ENCODE measurements around the gene SP3. TPM values are rescaled to one million over a fixed set of nuclear protein-coding genes. Genes with fewer than 3 reads are reported as not detected.

SP3 gene
- total RNA-seq, 1 donor: 115 TPM

DNA sequence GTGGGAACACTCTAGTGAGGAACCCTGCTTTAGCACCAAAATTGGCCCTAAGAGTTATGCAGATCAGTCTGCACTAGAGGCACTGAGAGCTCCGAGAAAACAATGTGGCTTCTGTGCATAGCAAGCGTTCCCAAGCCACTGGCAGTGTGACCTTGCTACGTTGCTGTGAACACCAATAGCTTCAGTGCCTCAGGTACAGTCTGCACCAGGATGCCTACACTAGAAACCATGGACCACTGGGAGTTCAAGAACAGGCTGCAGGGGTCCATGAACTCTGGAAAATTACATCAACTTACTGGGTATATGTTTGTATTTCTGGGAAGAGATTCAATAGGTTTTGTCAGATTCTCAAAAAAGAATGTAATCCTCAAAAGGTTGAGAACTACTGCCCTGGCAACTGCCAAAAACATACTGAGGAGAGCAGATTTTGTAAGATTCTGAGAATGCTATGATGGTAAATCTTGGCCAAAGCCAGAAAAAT lies 18.3 kb upstream of the SP3 start:
- DNase-seq (ENCODE audit: low read depth): peak; percentile 81
- TF ChIP-seq, protein P1, sequence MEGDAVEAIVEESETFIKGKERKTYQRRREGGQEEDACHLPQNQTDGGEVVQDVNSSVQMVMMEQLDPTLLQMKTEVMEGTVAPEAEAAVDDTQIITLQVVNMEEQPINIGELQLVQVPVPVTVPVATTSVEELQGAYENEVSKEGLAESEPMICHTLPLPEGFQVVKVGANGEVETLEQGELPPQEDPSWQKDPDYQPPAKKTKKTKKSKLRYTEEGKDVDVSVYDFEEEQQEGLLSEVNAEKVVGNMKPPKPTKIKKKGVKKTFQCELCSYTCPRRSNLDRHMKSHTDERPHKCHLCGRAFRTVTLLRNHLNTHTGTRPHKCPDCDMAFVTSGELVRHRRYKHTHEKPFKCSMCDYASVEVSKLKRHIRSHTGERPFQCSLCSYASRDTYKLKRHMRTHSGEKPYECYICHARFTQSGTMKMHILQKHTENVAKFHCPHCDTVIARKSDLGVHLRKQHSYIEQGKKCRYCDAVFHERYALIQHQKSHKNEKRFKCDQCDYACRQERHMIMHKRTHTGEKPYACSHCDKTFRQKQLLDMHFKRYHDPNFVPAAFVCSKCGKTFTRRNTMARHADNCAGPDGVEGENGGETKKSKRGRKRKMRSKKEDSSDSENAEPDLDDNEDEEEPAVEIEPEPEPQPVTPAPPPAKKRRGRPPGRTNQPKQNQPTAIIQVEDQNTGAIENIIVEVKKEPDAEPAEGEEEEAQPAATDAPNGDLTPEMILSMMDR (IDR thresholded peaks at IDR 0.05; ENCODE audit: insufficient read depth, low read length): no peak
- no peak overlapping the region for H3K4me3 ChIP-seq (ENCODE audit: low read depth, low read length)

DNA sequence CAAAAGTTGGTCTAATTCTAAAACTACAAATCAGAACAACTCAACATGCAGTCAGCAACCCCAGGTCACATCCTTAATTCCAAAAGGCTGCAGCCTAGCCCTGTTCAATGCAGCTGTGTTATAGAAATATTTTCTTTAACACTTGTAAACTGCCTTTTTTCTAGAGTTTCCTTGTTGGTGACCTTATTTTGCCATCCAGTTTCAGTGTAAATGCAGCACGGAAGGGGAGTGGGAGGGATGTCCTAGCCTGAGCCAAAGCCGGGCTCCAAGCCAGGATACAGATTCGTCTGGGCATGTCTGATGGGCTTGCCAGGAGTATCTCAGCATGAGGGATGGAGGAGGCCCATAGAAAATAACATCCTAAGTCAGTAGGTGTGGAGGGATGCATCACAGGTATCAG lies 17.7 kb upstream of the SP3 start:
- DNase-seq (ENCODE audit: low read depth): peak; percentile 74
- TF ChIP-seq, protein P1 (IDR thresholded peaks at IDR 0.05; ENCODE audit: insufficient read depth, low read length): no peak
- H3K4me3 ChIP-seq (ENCODE audit: low read depth, low read length): no peak overlapping the region

DNA sequence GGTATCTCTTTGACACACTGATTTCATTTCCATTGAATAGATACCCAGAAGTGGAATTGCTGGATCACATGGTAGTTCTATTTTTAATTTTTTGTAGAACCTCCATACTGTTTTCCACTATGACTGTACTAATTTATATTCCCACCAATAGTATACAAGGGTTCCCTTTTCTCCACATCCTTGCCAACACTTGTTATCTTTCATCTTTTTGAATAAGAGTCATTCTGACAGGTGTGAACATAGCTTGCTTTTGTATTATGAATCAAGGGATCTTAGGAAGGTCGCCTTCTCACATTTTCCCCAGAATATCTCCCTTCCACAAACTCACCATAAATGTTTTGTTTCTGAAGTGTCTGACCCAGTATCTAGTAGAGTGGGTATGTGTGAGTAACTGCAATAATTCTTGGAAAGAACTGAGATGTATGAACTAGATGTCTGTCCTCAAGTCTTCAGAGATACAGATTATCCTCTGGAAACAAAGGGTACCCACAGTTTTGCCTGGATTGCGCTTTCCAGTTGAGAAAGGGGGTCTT lies 17.1 kb upstream of the SP3 start:
- TF ChIP-seq, protein P1 (IDR thresholded peaks at IDR 0.05; ENCODE audit: insufficient read depth, low read length): no peak
- no peak for DNase-seq (ENCODE audit: low read depth)

DNA sequence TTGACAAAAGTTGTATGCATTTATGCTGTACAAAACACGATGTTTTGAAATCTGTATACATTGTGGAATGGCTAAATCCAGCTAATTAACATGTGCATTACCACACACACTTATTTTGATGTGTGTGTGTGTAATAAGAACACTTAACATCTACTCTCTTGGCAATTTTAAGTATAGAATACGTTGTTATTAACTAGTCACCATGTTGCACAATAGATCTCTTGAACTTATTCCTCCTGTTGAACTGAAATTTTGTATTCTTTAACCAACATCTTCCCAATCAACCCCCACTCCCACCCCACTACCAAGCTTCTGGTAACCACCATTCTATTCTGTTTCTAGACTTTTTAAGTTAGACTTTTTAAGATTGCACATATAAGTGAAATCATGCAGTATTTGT lies 16.3 kb upstream of the SP3 start:
- TF ChIP-seq, protein P1 (IDR thresholded peaks at IDR 0.05; ENCODE audit: insufficient read depth, low read length): no peak
- no peak for DNase-seq (ENCODE audit: low read depth)
- no peak overlapping the region for H3K4me3 ChIP-seq (ENCODE audit: low read depth, low read length)

More for the DNA sequence above, 17.1 kb upstream of the SP3 start:
- H3K4me3 ChIP-seq (ENCODE audit: low read depth, low read length): no peak overlapping the region

DNA sequence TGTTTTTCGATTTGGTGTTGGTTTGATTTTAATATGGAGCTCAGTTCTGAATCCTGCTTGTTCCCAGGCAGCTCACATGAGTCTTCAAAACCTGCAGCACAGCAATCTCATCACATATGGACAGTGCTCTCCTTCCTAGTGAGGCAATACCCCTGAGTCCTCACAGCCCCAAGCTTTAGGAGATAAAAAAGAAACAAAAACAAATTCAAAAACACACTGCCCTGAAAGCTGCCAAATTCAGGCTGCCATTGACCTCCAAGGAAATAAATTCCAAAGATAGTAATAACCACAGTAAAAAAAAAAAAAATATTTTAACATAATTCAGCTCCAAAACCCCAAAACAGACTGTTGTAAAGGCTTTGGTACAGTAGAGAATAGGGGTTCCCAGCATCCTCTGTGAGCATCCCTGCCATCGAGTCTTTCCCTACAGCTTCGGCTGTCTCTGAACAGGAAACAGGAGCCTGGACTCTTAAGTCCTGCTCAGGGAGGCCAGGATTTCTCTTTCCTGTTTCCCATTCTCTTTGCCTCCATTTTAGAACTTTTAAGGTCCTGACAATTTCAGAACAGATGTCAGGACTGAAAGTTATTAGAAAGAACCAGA lies 14.7 kb upstream of the SP3 start:
- TF ChIP-seq, protein P1 (IDR thresholded peaks at IDR 0.05; ENCODE audit: insufficient read depth, low read length): no peak
- DNase-seq (ENCODE audit: low read depth): peak; percentile 88
- no peak overlapping the region for H3K4me3 ChIP-seq (ENCODE audit: low read depth, low read length)

DNA sequence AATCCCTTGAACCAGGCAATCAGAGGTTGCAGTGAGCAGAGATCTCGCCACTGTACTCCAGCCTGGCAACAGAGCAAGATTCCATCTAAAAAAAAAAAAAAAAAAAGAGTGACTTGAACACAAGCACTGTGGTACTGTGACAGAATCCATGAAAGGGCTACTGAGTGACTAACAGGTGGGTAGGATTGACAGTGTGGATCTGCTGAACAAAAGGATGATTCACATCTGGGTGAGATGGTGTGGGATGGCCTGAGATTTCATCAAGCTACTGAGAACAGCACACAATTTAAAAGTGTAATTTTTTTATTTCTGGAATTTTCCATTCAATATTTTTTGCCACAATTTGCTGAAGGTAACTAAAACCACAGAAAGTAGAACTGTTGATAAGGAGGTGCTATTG lies 13.3 kb upstream of the SP3 start:
- no peak overlapping the region for H3K4me3 ChIP-seq (ENCODE audit: low read depth, low read length)
- TF ChIP-seq, protein P1 (IDR thresholded peaks at IDR 0.05; ENCODE audit: insufficient read depth, low read length): no peak
- no peak for DNase-seq (ENCODE audit: low read depth)

Data from fibroblast of the aortic adventitia (primary cell).